DND-41 (cell line): ENCODE results near the gene FIGNL2.

ENCODE experiments used
- EZH2 ChIP-seq: IDR thresholded peaks from 3 replicates; pipeline ENCODE4 v1.6.1; 2012; ENCODE audit warnings: borderline replicate concordance, low read depth, mild to moderate bottlenecking, moderate library complexity, low read length, inconsistent platforms; ENCODE audit not compliant: severe bottlenecking
- TF ChIP-seq, protein P1 (sequence below): IDR thresholded peaks from 2 replicates; pipeline ENCODE4 v1.5.1; 2012; ENCODE audit warnings: borderline replicate concordance, low read length, moderate library complexity, mild to moderate bottlenecking; ENCODE audit not compliant: poor library complexity, severe bottlenecking; ENCODE audit errors: extremely low read depth

DNA sequence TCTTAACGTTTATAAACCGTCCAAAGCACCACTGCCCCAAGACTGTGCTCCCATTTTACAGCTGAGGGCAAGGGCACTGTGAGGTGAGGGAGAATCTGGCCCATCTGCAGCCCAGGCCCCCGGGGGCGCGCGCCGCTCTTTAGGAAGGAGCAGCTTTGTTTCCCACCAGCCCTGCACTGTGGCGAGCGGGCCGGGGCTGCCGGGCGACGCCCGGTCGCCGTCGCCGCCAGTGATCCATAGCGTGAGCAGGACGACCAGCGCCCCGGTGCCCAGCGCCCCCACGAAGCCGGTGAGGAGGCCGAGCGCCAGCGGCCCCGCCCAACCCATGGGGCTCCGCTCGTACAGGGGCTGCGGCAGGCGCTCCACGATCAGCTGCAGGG, 34.6 kb downstream of the FIGNL2 start:
- TF ChIP-seq, protein P1, sequence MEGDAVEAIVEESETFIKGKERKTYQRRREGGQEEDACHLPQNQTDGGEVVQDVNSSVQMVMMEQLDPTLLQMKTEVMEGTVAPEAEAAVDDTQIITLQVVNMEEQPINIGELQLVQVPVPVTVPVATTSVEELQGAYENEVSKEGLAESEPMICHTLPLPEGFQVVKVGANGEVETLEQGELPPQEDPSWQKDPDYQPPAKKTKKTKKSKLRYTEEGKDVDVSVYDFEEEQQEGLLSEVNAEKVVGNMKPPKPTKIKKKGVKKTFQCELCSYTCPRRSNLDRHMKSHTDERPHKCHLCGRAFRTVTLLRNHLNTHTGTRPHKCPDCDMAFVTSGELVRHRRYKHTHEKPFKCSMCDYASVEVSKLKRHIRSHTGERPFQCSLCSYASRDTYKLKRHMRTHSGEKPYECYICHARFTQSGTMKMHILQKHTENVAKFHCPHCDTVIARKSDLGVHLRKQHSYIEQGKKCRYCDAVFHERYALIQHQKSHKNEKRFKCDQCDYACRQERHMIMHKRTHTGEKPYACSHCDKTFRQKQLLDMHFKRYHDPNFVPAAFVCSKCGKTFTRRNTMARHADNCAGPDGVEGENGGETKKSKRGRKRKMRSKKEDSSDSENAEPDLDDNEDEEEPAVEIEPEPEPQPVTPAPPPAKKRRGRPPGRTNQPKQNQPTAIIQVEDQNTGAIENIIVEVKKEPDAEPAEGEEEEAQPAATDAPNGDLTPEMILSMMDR: no peak
- TF ChIP-seq EZH2: no peak
